SK-N-MC (cell line): ENCODE results near the gene FANCC.

Source experiments
- DNase-seq: peaks from one replicate; pipeline ENCODE4 v3.0.0-alpha.2; 2011; ENCODE audit warnings: low read depth, low spot score
- H3K27ac ChIP-seq: fragments of 200-600 bp; sonication (generic); 2 replicates; pipeline ENCODE4 v1.5.1; 2016; ENCODE audit warnings: mixed run types
- H3K36me3 ChIP-seq: fragments of 200-600 bp; sonication (generic); 2 replicates; pipeline ENCODE4 v1.6.1; 2017; ENCODE audit warnings: antibody characterized with exemption, low read length, mixed read lengths; ENCODE audit not compliant: insufficient read depth
- H3K4me3 ChIP-seq: fragments of 200-600 bp; sonication (generic); 2 replicates; pipeline ENCODE4 v1.5.1; 2016
- H3K9ac ChIP-seq: fragments of 200-600 bp; sonication (generic); 2 replicates; pipeline ENCODE4 v1.8.0; 2017; ENCODE audit warnings: mixed run types, mixed read lengths; ENCODE audit not compliant: insufficient read length
- H3K9me3 ChIP-seq: fragments of 200-600 bp; sonication (generic); 2 replicates; pipeline ENCODE4 v1.6.1; 2017; ENCODE audit warnings: low read depth, mild to moderate bottlenecking, antibody characterized with exemption, low read length, moderate library complexity, mixed read lengths
- EZH2 ChIP-seq: fragments of 200-600 bp; sonication (generic); IDR thresholded peaks from one replicate; pipeline ENCODE4 v1.6.1; 2017; ENCODE audit warnings: antibody characterized with exemption
- FOXP2 ChIP-seq: optimal IDR thresholded peaks from 2 replicates; pipeline ENCODE3; 2011; ENCODE audit warnings: mild to moderate bottlenecking, moderate library complexity; ENCODE audit not compliant: insufficient read depth; ENCODE audit errors: extremely low read length, control extremely low read depth
- POLR2AphosphoS5 ChIP-seq: IDR thresholded peaks from 2 replicates; pipeline ENCODE4 v1.6.1; 2012; ENCODE audit warnings: mild to moderate bottlenecking, low read depth, low read length, borderline replicate concordance

FANCC gene

DNA sequence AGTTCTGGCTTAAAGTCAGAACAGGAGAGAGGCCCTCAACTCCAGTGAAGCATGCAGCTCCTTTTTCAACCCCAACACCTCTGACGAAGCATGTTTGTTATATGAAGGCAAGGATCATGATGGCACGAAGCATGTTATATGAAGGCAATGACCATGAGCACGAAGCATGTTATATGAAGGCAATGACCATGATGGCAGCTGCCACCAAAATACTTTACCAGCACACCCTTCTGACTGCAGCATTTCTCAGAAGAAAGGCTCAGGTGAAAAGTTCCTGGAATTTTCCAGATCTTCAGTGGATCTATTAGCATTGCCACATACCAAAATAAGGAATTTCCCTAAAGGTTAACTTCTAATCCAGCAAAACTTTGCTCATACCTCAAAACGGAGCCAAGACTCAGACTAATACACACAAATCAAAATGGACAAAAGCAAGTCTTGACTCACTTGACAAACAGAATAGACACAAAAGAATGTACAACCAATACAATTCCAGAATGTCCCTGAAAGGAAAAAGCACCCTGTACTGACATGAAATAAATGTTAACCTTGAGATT lies 217.4 kb downstream of the FANCC start:
- H3K9me3 ChIP-seq, result no peaks in the 10 kb centered on the region
- H3K4me3 ChIP-seq, result no peak overlapping the region
- H3K27ac ChIP-seq, result no peak overlapping the region
- TF ChIP-seq EZH2, result no peak
- no peak for TF ChIP-seq FOXP2
- no peak for TF ChIP-seq POLR2AphosphoS5
- no peak for DNase-seq
- H3K36me3 ChIP-seq, result peaks cover 8% of the 10 kb centered on the region; the same call in 1 of the 2 replicates
- no peak overlapping the region for H3K9ac ChIP-seq

DNA sequence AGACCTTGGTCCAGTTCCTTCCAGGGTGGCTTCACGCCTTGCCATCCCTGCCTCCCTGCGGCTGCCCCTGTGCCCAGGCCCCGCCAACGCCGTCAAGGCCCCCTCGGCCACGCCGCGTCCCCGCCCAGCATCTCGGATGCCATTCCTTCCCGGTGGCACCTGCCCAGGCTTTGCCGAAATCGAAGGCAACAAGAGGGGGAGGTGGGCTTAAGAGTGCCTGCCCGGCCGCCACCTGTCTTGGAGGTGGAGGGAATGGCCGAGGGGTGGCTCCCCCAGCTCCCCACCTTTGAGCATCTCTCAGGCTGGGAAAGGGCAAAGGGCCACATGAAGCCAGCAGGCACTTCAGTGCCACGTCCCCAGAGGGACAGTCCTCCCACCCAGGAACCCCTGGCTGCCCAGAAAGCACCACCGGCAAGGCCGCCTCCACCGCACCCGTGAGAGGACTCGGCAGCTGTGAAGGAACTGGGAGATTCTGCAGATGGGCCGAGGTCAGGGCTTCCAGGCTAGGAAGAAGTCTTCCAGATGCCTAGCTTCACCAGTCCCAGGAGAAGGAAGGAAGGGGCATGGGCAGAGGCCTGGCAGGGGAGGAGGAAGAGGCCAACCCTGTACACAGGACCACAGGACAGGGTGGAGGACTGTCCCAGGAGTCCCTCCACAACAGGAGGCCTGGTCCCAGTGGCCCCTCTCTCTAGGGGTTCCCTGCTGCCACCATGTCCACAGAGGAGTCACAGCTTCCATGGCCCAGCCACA lies 218.0 kb downstream of the FANCC start:
- Histone ChIP-seq H3K36me3 (peaks cover 8% of the 10 kb centered on the region; the same call in 1 of the 2 replicates), H3K4me3 (no peak overlapping the region), H3K9me3 (no peaks in the 10 kb centered on the region), H3K27ac (no peak overlapping the region), H3K9ac (no peak overlapping the region)
- no peak for DNase-seq
- no peak for TF ChIP-seq EZH2
- TF ChIP-seq POLR2AphosphoS5, result no peak
- no peak for TF ChIP-seq FOXP2

DNA sequence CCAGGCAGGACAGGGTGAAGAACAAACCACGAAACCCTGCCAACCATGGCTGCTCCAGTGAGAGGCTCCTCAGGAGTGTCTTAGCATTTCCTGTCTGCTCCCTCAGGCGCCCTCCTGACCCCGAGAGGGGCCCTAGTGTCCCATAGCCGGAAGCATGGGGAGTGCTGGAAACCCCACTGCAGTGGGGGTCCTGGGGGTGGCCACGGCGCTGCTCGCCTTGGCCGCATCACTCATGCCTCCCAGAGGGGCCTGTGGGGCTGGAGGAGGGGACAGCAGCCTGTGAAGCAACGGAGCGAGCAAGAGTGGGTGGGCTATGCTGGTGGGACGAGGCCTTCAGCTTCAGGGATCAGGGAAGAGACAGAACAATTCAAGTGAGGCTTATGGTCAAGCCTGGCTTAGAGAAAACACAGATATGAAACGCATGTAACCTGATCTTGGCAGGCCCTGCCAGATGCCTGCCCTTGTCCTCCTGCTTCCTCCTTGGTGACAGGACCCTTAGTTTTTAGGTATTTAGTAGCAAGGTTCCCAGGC lies 219.1 kb downstream of the FANCC start:
- Histone ChIP-seq H3K9ac (no peak overlapping the region), H3K27ac (no peak overlapping the region), H3K4me3 (no peak overlapping the region), H3K9me3 (no peaks in the 10 kb centered on the region), H3K36me3 (peaks cover 8% of the 10 kb centered on the region; the same call in 1 of the 2 replicates)
- TF ChIP-seq FOXP2, result no peak
- TF ChIP-seq POLR2AphosphoS5, result no peak
- TF ChIP-seq EZH2, result no peak
- no peak for DNase-seq

DNA sequence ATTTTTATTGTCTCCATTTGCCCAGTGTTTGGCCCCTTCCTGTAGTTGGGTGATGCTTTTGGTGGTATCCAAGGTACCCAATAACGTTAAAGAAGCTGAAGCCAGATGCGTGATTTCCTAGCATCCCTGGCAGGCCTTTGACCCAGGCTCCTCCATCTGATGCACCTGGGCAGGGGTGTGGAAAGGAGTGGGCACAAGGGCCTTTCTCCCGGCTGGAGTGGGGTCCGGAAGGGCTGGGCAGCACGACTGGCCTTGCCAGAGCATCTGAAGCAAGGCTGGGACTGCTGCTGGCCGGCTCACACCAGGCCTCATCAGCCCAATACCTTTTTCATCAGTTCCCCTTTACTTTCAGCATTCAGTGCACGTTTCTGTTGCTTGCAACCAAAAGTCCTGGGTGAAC lies 220.2 kb downstream of the FANCC start:
- H3K27ac ChIP-seq, result no peak overlapping the region
- no peak overlapping the region for H3K9ac ChIP-seq
- peaks cover 8% of the 10 kb centered on the region; the same call in 1 of the 2 replicates for H3K36me3 ChIP-seq
- H3K4me3 ChIP-seq, result no peak overlapping the region
- no peaks in the 10 kb centered on the region for H3K9me3 ChIP-seq
- no peak for DNase-seq
- TF ChIP-seq FOXP2, result no peak
- no peak for TF ChIP-seq EZH2
- no peak for TF ChIP-seq POLR2AphosphoS5

DNA sequence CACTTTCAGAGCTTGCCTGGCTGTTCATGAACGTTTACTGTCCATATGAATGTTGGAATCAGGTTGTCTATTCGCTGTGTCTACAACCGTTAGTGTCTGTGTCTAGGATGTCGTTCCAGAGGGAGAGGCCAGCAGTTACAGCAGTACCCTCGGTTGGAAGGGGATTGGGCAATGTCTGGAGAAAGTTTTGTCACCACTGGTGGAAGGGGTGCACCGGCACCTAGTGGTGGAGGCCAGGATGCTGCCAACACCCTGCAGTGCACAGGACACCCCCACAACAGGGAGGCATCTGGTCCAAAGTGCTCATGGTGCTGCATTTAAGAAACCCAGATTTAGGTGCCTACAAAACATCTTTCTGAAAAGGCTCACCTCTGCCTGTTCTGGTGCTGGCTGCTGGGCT lies 220.7 kb downstream of the FANCC start:
- no peak for DNase-seq
- Histone ChIP-seq H3K27ac (no peak overlapping the region), H3K9ac (no peak overlapping the region), H3K36me3 (peaks cover 7% of the 10 kb centered on the region; the same call in 1 of the 2 replicates), H3K4me3 (no peak overlapping the region), H3K9me3 (no peaks in the 10 kb centered on the region)
- no peak for TF ChIP-seq EZH2

DNA sequence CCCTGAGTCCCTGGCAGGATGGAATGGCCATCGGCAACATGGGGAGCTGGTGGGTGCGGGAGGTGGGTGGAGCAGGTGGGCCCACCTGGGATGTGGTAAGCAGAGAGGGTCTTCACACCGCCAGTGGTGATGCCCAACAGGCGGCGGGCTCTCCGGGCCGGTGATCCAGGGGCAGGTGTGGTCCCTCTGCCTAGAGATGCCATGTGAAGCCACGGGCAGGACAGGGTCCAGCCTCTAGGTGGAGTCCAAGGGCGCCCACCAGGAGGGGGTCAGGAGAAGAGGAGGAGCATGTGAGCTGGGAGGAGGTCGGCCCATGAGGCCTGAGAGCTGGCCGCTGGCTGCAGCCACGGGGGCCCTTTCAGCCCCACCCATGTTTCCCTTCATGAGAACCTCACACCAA lies 221.1 kb downstream of the FANCC start:
- no peak overlapping the region for H3K9ac ChIP-seq
- DNase-seq, result no peak
- no peaks in the 10 kb centered on the region for H3K9me3 ChIP-seq
- no peak overlapping the region for H3K4me3 ChIP-seq
- H3K27ac ChIP-seq, result no peak overlapping the region
- TF ChIP-seq FOXP2, result no peak
- TF ChIP-seq EZH2, result no peak
- no peak for TF ChIP-seq POLR2AphosphoS5
- H3K36me3 ChIP-seq, result peaks cover 2% of the 10 kb centered on the region; the same call in 1 of the 2 replicates

DNA sequence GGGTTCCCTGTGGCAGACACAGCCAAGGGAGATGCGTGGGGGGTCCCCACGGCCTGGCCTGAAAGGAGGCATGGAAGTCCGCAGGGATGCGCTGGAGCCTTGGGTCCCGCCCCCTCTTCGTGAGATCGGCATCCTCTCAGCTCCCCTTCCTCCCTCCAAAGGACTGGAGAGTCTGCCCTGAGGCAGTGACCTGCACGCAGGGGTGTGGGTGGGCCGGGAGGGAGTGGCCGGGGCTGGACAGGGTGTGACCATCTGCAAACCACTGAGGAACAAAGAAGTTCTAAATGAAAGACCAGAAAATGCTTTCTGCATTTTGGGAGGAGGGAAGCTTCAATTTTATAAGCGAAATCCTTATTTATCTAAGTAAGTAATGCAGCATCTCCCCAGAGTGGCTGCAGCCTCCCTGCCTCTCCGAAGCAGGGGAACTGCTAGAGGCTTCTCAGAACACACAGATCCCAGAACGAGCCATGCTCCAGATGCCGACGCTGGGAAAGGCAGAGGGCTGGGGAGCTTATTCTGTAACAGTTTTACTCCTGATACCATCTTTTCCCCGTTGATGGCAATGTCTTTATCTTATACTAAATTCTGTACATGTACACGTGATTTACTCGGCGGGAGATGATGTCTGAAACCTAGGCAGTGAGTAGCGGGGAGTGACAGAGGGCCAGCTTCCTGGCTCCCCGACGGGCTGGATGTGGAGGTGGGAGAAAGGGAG lies 221.7 kb downstream of the FANCC start:
- DNase-seq, result no peak
- Histone ChIP-seq H3K9ac (no peak overlapping the region), H3K27ac (no peak overlapping the region), H3K9me3 (no peaks in the 10 kb centered on the region), H3K36me3 (no peaks in the 10 kb centered on the region; the same call in 1 of the 2 replicates), H3K4me3 (no peak overlapping the region)
- TF ChIP-seq FOXP2 (no peak), EZH2 (no peak), POLR2AphosphoS5 (no peak)

DNA sequence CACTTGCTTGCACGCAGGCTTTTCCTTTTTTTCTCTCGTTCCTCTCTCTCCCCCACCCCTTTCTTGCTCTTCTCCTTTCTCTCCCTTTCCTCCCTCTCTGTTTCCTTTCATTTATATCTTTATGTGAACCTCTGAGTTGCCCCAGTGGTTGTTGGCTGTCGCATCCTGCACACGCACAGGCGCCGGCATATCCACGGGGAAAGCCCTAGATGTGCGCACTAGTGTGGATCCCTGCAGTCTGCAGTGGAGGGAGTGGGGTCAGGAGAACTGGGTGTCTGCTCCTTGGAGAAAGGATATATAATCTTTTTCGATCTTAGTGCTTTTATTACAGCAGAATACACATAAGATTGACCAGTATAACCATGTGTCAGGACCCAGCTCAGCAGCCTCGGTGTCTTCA lies 223.5 kb downstream of the FANCC start:
- Histone ChIP-seq H3K27ac (no peak overlapping the region), H3K9me3 (no peaks in the 10 kb centered on the region), H3K9ac (no peak overlapping the region), H3K4me3 (no peak overlapping the region), H3K36me3 (no peaks in the 10 kb centered on the region)
- DNase-seq, result no peak
- no peak for TF ChIP-seq POLR2AphosphoS5
- TF ChIP-seq FOXP2, result no peak
- TF ChIP-seq EZH2, result no peak
